ENCODE data around the gene SPATA18. TPM values are rescaled to one million over a fixed set of nuclear protein-coding genes. Genes with fewer than 3 reads are reported as not detected.
"Not testable (repeated sequence)": the region's sequence is repeated elsewhere in the genome, so short reads cannot be mapped to it uniquely, and the experiment has no call there.

SPATA18 gene
- total RNA-seq, 2 experiments from 2014 or later: 0.35 to 0.53 TPM

DNA sequence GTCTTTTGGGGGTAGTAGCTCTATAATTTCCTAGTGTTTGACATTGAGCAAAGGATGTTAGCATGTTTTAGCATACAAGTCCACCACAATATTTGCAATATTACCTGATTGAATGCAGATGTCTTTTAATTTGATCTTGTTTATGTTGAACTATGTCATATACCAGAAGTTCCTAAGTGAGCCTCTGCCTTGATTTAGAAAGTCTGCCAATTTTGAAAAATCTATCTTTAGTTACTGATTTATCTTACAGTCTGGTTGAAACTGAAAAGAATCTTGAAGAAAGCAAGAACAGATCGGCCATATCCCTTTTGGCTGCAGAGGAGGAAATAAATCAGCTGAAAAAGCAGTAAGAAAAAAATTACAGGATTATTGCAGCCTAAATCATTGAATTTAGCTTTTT, 18.5 kb downstream of the SPATA18 start:
- DNase-seq (no peak), ATAC-seq (no peak)
- H3K36me3 Mint-ChIP-seq: no peaks in the 10 kb centered on the region
- CTCF ChIA-PET: no interaction called here
- no peak overlapping the region for H3K27ac Mint-ChIP-seq
- no peak overlapping the region for H3K4me3 Mint-ChIP-seq
- peaks cover 24% of the 10 kb centered on the region for H3K27me3 Mint-ChIP-seq
- no peaks in the 10 kb centered on the region for H3K4me1 Mint-ChIP-seq
- no peaks in the 10 kb centered on the region for H3K9me3 Mint-ChIP-seq (ENCODE audit: low read depth)

DNA sequence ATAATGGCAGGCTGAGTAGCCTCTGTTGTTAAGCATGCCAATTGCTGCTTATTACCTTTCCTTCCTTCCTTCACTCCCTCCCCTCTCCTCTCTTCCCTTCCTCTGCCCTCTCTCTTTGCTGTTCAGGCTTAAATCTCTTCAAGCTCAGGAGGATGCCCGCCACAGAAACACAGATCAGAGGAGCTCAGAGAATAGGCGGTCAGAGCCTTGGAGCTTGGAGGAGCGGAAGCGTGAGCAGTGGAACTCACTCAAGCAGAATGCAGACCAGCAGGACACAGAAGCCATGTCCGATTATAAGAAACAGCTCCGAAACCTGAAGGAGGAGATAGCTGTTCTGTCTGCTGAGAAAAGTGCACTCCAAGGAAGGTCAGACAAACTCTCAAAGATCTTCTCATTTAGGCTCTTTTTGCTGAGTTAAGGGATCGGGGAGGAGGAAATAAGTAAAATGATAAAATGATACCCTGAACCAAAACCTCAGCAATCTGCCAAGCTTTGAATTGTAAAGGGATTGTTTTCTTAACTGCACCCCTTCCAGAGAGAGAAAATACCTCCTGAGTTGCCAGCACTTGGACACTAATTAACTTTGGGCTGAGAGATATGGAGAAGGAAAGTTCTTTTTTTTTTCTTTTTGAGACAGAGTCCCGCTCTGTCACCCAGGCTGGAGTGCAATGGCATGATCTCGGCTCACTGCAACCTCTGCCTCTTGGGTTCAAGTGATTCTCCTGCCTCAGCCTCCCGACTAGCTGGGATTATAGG, 20.9 kb downstream of the SPATA18 start:
- no peaks in the 10 kb centered on the region for H3K9me3 Mint-ChIP-seq (ENCODE audit: low read depth)
- no peak for ATAC-seq
- H3K4me1 Mint-ChIP-seq: no peaks in the 10 kb centered on the region

DNA sequence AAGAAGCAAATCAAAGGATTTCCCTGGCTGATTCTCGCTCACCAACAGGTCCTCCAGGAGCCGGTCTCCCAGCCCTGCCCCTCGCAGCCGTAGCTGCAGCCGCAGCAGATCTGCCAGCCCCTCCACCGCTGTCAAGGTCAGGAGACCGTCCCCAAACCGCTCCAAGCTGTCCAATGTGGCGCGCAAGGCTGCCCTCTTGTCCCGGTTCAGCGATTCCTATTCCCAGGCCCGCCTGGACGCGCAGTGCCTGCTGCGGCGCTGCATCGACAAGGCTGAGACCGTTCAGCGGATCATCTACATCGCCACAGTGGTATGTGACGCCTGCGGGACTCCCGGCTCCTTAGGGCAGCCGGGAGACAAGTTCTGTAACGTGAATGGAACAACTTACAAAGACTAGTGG, 25.6 kb downstream of the SPATA18 start:
- ATAC-seq: no peak
- Mint-ChIP-seq H3K27ac (no peak overlapping the region), H3K4me3 (no peak overlapping the region), H3K36me3 (no peaks in the 10 kb centered on the region), H3K27me3 (peaks cover 56% of the 10 kb centered on the region), H3K4me1 (no peaks in the 10 kb centered on the region), H3K9me3 (ENCODE audit: low read depth) (no peaks in the 10 kb centered on the region)
- CTCF ChIA-PET: no interaction called here
- DNase-seq: no peak

More for the DNA sequence above, 20.9 kb downstream of the SPATA18 start:
- Mint-ChIP-seq H3K27ac (no peak overlapping the region), H3K36me3 (no peaks in the 10 kb centered on the region), H3K27me3 (peaks cover 46% of the 10 kb centered on the region), H3K4me3 (no peak overlapping the region)
- CTCF ChIA-PET: no interaction called here
- no peak for DNase-seq

DNA sequence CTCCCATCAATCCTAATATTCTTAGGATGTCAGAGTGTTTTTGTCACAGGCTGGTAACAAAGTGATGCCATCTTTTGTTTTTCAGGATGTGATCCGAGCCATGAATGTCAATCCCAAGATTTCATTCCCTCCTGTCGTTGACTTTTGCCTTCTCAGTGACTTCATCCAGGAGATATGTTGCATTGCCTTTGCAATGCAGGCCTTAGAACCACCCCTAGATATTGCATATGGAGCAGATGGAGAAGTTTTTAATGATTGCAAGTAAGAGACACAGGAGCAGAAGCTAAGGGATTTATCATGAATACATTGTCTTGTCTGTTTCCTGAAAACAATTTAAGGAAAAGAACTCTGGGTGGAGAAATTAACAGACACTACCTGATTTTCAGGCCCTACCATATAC, 28.6 kb downstream of the SPATA18 start:
- Mint-ChIP-seq H3K4me3 (no peak overlapping the region), H3K27me3 (peaks cover 50% of the 10 kb centered on the region), H3K4me1 (no peaks in the 10 kb centered on the region), H3K9me3 (ENCODE audit: low read depth) (no peaks in the 10 kb centered on the region), H3K27ac (no peak overlapping the region), H3K36me3 (no peaks in the 10 kb centered on the region)
- ATAC-seq: no peak
- CTCF ChIA-PET: no interaction called here
- no peak for DNase-seq

DNA sequence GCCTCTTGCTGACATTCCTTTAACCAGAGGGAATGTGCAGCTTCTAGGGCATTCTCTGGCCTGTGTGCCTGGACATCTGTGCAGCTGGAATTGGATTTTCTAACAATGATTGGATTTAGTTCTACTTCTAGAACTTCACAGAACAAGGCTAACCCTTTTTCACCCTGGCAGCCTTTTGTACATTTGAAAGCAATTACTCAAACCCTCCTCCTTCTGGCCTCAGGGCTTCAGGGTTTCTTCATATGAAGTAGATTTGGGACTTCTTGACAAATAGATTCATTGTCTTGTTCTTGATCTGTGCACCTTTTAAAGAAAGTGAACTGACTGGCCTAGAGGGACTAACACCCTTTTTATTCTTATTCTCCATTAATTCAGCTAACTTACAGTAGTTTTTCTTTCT, 30.1 kb downstream of the SPATA18 start:
- Mint-ChIP-seq H3K9me3 (ENCODE audit: low read depth) (no peaks in the 10 kb centered on the region), H3K27me3 (peaks cover 34% of the 10 kb centered on the region)

DNA sequence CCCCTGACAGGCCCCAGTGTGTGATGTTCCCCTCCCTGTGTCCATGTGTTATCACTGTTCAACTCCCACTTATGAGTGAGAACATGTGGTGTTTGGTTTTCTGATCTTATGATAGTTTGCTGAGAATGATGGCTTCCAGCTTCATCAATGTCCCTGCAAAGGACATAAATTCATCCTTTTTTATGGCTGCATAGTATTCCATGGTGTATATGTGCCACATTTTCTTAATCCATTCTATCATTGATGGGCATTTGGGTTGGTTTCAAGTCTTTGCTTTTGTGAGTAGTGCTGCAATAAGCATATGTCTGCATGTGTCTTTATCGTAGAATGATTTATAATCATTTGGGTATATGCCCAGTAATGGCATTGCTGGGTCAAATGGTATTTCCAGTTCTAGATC, 35.3 kb downstream of the SPATA18 start:
- CTCF ChIA-PET; H3K4me3 Mint-ChIP-seq; H3K9me3 Mint-ChIP-seq (ENCODE audit: low read depth); H3K4me1 Mint-ChIP-seq; DNase-seq; H3K27ac Mint-ChIP-seq; H3K36me3 Mint-ChIP-seq; H3K27me3 Mint-ChIP-seq; ATAC-seq: not testable (repeated sequence)

More for the DNA sequence above, 30.1 kb downstream of the SPATA18 start:
- Mint-ChIP-seq H3K4me3 (no peak overlapping the region), H3K27ac (no peak overlapping the region), H3K4me1 (no peaks in the 10 kb centered on the region), H3K36me3 (no peaks in the 10 kb centered on the region)
- DNase-seq: no peak
- CTCF ChIA-PET: no interaction called here
- ATAC-seq: no peak

DNA sequence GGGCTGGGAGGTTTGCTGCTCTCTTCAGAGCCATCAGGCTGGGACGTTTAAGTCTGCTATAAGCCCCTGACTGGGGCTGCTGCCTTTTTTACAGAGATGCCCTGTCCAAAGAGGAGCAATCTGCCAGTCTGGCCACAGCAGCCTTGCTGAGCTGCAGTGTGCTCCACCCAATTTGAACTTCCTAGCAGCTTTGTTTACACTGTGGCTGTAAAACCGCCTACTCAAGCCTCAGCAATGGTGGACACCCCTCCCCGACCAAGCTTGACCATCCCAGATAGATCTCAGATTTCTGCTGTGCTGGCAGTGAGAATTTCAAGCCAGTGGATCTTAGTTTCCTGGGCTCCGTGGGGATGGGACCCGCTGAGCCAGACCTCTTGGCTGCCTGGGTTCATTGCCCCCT, 40.7 kb downstream of the SPATA18 start:
- no peaks in the 10 kb centered on the region for H3K36me3 Mint-ChIP-seq
- CTCF ChIA-PET: no interaction called here
- no peaks in the 10 kb centered on the region for H3K9me3 Mint-ChIP-seq (ENCODE audit: low read depth)
- no peak for DNase-seq
- peaks cover 3% of the 10 kb centered on the region for H3K27me3 Mint-ChIP-seq
- no peak overlapping the region for H3K4me3 Mint-ChIP-seq
- ATAC-seq: no peak
- no peaks in the 10 kb centered on the region for H3K4me1 Mint-ChIP-seq
- H3K27ac Mint-ChIP-seq: no peak overlapping the region

DNA sequence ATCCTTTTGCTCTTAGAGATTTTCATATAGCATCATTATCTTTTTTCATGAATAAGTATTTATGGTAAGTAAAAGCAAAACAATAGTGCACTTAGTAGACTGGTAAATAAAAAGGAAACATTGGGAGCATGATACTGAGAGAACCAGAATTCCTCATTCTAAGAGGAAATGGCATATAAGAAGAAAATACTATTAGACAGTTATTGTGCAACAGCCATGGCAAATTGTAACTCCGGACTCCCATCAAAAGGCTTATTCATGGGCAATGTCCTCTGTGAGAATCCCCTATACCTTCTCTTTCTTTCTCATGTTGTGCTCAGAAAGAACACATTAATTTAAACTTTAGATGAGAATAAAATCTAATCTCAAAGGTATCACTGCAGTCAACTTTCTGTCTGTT, 42.4 kb downstream of the SPATA18 start:
- CTCF ChIA-PET: no interaction called here
- H3K9me3 Mint-ChIP-seq (ENCODE audit: low read depth): no peaks in the 10 kb centered on the region
- H3K27ac Mint-ChIP-seq: no peak overlapping the region
- no peaks in the 10 kb centered on the region for H3K4me1 Mint-ChIP-seq
- H3K27me3 Mint-ChIP-seq: peaks cover 3% of the 10 kb centered on the region
- no peak overlapping the region for H3K4me3 Mint-ChIP-seq
- no peaks in the 10 kb centered on the region for H3K36me3 Mint-ChIP-seq
- ATAC-seq (no peak), DNase-seq (no peak)

DNA sequence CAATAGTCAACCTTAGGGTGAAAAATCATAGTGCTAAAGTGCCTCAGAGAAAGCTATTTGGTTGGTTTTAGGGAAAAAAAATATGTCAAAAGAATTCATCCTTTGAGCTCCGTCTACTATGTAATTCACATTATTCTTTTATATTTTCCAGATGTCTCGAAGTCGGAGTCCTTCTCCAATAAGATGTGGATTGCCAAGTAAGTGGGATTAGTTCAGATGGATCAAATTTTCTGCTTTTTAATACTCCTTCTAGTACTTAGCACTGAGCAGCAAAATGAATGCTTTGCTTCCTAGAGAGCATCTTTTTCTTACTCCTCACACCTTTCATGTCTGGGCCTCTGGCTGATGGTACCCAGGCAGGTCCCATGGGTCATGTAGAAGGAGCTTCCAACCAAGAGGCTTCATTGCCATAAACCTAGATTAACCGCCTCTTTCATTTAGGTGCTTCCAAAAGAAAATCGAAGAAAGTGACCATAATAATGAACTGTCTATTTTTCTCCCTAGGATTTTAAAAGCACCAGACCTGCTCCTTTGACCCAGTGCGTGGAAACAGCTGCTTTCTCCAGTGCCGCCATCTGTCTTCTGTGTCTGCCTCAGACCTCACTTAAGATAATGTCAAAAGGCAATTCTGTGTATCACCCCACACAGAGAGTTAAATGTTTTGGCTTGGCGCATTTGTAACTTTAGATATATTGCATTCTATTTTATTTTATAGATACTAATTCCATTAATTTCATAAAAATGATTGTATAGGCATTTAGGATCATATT, 43.5 kb downstream of the SPATA18 start:
- H3K9me3 Mint-ChIP-seq (ENCODE audit: low read depth): no peaks in the 10 kb centered on the region
- H3K36me3 Mint-ChIP-seq: no peaks in the 10 kb centered on the region
- no peak for DNase-seq
- no peaks in the 10 kb centered on the region for H3K27me3 Mint-ChIP-seq
- H3K4me3 Mint-ChIP-seq: no peak overlapping the region
- ATAC-seq: no peak
- H3K4me1 Mint-ChIP-seq: no peaks in the 10 kb centered on the region
- no peak overlapping the region for H3K27ac Mint-ChIP-seq
- CTCF ChIA-PET: no interaction called here

DNA sequence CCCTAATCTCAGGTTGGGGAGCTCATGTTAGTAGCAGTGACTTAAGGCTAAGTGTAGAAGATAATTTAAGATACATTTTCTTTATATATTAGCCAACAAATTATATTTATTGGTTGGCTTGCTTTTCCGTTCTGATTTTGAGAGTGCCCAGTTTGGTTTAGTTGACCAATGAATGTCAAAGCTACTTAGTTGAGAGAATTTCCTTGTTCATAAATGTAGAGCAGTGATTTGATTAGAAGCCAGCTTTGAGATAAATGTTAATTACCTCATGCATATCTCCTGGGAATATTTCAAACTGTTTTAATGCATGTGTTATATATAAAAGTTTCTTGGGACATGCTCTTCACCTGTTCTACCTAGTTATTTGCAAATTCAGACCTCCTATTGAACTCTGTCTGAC, 44.3 kb downstream of the SPATA18 start:
- no peak for DNase-seq
- no peak overlapping the region for H3K4me3 Mint-ChIP-seq
- no peaks in the 10 kb centered on the region for H3K9me3 Mint-ChIP-seq (ENCODE audit: low read depth)
- no peaks in the 10 kb centered on the region for H3K4me1 Mint-ChIP-seq
- CTCF ChIA-PET: no interaction called here
- peaks cover 3% of the 10 kb centered on the region for H3K27me3 Mint-ChIP-seq
- ATAC-seq: no peak
- H3K27ac Mint-ChIP-seq: no peak overlapping the region
- no peaks in the 10 kb centered on the region for H3K36me3 Mint-ChIP-seq

DNA sequence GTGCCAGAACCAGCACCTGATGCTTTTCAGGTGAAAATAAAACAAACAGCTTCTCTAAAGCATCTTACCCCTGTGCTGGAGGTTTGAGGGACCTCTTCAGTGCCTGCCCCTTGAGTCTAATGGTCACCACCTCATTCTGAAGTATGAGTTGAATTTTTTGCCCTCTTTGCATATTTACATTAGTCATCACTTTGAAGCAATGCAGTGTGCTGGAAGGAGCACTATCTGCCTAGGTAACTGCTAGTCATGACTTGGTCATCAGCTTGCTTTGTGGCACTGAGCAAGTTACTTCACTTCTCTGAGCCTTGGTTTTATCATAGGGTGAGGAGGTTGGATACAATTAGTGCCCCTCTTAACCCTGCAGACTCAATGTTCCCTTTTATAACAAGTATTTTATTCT, 44.9 kb downstream of the SPATA18 start:
- Mint-ChIP-seq H3K27me3 (peaks cover 3% of the 10 kb centered on the region), H3K36me3 (no peaks in the 10 kb centered on the region), H3K27ac (no peak overlapping the region), H3K4me1 (no peaks in the 10 kb centered on the region), H3K9me3 (ENCODE audit: low read depth) (no peaks in the 10 kb centered on the region), H3K4me3 (no peak overlapping the region)
- DNase-seq (no peak), ATAC-seq (no peak)
- CTCF ChIA-PET: interaction anchor here (1.0 kb wide), 1 partner anchor 10 kb away, joined by 3 read pairs; no protein-coding TSS in a partner anchor

DNA sequence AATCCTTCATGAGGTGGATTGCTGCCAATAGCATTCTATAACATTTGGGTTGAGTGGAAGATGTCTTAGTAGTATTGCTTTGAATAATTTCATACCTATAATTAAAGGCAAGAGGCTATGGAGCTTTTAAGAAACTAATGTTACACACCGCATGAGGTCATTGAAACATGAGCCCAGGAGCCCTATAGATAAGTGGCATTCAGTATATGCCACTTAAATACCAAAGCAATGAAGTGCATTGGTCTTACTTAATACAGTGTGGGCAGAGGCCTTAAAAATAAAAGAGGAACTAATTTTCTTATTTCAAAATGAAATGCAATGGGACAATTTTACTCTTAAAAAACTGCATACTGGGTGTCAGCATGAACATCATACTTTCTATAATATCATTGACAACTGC, 47.5 kb downstream of the SPATA18 start:
- Mint-ChIP-seq H3K4me3 (no peak overlapping the region), H3K27me3 (peaks cover 3% of the 10 kb centered on the region), H3K27ac (no peak overlapping the region), H3K9me3 (ENCODE audit: low read depth) (no peaks in the 10 kb centered on the region), H3K36me3 (no peaks in the 10 kb centered on the region), H3K4me1 (no peaks in the 10 kb centered on the region)
- DNase-seq: no peak
- CTCF ChIA-PET: no interaction called here
- no peak for ATAC-seq

DNA sequence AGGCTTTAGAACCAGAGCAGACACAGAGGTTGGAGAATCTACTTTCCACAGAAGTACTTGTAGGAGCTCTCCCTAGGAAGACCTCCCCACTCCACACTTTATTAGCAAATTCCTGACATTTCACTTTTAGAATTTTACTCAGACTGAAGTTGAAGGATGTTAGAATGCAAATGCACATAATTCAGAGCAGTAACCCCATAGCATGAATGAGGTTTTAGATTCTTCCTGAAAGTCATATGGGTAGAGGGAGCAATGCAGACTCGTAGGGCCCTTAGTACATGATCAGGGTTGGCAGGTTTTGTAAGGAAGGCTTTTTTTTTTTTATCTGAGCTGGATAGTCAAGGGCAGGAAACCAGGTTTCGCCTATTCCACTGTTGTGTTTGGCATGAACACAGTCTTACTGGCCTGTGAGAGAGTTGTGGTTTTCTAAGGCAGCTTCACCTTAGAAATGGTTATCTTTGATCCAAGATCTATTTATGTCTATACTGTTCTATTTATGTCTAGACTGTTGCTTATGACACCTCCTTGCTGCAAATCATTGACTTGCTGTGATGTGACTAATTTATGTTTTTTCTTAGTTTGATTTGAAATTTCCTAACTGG, 48.9 kb downstream of the SPATA18 start:
- Mint-ChIP-seq H3K9me3 (ENCODE audit: low read depth) (no peaks in the 10 kb centered on the region), H3K36me3 (no peaks in the 10 kb centered on the region), H3K27me3 (peaks cover 3% of the 10 kb centered on the region), H3K4me1 (no peaks in the 10 kb centered on the region), H3K27ac (no peak overlapping the region), H3K4me3 (no peak overlapping the region)
- DNase-seq (no peak), ATAC-seq (no peak)
- CTCF ChIA-PET: no interaction called here

DNA sequence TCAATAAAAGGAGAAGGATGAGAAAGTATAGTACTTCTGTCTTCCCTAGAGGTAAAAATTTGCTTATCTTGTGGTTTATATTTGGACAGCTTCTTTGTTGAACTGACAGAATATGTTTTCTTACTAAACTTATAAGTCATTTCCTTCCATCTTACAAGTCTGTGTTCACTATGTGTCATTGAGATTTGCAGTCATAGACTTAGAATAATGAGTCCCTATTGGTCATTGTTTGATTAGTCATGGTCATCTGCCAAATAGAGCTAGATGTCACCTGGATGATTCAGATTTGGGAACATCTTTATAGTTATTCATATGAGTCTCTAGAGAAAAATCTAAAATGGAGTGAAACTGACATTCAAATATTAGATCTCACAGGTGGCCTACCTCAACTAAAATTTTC, 51.5 kb downstream of the SPATA18 start:
- H3K36me3 Mint-ChIP-seq: no peaks in the 10 kb centered on the region
- H3K4me3 Mint-ChIP-seq: no peak overlapping the region
- no peak for ATAC-seq

More for the DNA sequence above, 51.5 kb downstream of the SPATA18 start:
- no peak overlapping the region for H3K27ac Mint-ChIP-seq
- H3K27me3 Mint-ChIP-seq: peaks cover 3% of the 10 kb centered on the region
- no peaks in the 10 kb centered on the region for H3K4me1 Mint-ChIP-seq
- no peak for DNase-seq
- H3K9me3 Mint-ChIP-seq (ENCODE audit: low read depth): no peaks in the 10 kb centered on the region
- CTCF ChIA-PET: no interaction called here
